Measurements from ENCODE around the gene SLK.

SLK gene

DNA sequence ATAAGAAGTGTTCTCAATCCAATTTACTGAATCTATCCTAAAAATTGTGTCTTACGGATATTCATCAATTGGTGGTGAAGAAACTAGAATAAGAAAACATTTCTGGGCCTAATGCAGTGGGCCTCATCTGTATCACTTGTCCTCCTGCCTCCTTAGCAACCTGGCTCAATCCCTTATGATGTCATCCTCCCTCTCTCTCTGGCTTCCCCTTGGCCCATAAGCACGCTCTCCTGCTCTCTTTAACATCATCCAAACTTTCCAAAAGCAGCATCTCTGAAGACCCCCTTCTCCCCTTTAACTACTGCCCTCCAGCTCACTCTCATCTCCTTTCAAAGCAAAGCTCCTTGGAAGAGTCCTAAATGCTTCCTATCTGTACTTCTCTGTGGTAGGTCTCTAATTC, 44.3 kb upstream of the SLK start:
- ChIA-PET CTCF (no interaction called here), POLR2A (ENCODE audit: low non-redundant PET) (no interaction called here)
- TF ChIP-seq, protein P1, sequence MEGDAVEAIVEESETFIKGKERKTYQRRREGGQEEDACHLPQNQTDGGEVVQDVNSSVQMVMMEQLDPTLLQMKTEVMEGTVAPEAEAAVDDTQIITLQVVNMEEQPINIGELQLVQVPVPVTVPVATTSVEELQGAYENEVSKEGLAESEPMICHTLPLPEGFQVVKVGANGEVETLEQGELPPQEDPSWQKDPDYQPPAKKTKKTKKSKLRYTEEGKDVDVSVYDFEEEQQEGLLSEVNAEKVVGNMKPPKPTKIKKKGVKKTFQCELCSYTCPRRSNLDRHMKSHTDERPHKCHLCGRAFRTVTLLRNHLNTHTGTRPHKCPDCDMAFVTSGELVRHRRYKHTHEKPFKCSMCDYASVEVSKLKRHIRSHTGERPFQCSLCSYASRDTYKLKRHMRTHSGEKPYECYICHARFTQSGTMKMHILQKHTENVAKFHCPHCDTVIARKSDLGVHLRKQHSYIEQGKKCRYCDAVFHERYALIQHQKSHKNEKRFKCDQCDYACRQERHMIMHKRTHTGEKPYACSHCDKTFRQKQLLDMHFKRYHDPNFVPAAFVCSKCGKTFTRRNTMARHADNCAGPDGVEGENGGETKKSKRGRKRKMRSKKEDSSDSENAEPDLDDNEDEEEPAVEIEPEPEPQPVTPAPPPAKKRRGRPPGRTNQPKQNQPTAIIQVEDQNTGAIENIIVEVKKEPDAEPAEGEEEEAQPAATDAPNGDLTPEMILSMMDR (conservative IDR thresholded peaks at IDR 0.05; ENCODE audit: low read depth) = no peak
- no peak for DNase-seq (ENCODE audit: low spot score)
- H3K27ac ChIP-seq = no peak overlapping the region

DNA sequence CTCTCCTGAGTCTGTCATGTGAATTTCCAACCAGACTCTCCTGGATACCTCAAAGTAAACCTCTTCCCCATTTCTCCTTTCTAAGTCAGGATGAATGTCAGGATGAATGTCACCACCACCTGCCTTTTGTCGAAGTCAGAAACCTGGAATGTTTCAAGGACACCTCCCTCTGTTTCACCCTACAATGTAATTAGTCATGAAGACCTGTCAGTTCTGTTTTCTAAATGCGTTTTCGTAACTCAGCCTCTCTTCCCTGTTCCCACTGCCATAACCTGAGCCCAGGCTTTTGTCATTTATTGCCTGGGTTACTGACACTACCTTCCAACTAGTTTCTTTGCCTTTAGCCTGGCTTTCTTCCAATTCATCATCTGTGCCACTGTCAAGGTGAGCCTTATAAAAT, 43.4 kb upstream of the SLK start:
- no peak for DNase-seq (ENCODE audit: low spot score)
- POLR2A ChIA-PET (ENCODE audit: low non-redundant PET) = no interaction called here
- CTCF ChIA-PET = no interaction called here
- no peak overlapping the region for H3K27ac ChIP-seq
- TF ChIP-seq, protein P1 (conservative IDR thresholded peaks at IDR 0.05; ENCODE audit: low read depth) = no peak

- DNase-seq (ENCODE audit: low spot score) = no peak
- CTCF ChIA-PET = no interaction called here
- TF ChIP-seq, protein P1 (conservative IDR thresholded peaks at IDR 0.05; ENCODE audit: low read depth) = no peak
- POLR2A ChIA-PET (ENCODE audit: low non-redundant PET) = no interaction called here
- no peak overlapping the region for H3K27ac ChIP-seq
Observed at GRCh38 chr10:103925591-103925990, 41.3 kb upstream of the SLK start.

DNA sequence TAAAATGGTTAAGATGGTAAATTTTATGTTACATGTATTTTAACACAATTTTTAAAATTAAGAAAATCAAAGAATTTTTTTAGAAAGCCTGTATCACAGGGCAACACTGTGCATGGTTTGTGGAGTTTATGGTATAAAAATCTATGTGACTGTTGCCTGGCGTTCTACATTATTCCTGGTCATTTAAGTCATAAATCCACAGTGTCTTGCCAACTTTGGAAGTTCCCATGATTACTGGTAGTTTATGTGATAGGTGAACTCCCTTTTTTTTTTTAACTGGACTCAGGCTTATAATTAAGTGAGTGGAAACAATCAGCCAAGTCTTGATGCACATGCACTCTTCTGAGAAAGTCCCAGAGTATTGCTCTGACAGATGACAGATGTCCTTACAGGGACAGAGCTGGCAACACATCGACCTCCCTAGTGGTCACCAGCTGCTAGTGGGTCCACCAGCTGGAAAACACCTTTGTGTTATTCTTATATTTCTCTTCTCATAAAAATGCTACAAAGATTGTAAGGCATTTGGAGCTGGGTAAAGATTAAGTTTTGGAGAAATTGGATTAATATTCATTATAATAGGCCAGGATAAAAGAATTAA, 40.1 kb upstream of the SLK start:
- CTCF ChIA-PET = no interaction called here
- POLR2A ChIA-PET (ENCODE audit: low non-redundant PET) = no interaction called here
- no peak overlapping the region for H3K27ac ChIP-seq
- TF ChIP-seq, protein P1 (conservative IDR thresholded peaks at IDR 0.05; ENCODE audit: low read depth) = no peak
- DNase-seq (ENCODE audit: low spot score) = no peak

- DNase-seq (ENCODE audit: low spot score) = no peak
- TF ChIP-seq, protein P1 (conservative IDR thresholded peaks at IDR 0.05; ENCODE audit: low read depth) = no peak
- CTCF ChIA-PET = interaction anchor here (0.6 kb wide), 1 partner anchor 60 kb away, joined by 3 read pairs; no protein-coding TSS in a partner anchor
- POLR2A ChIA-PET (ENCODE audit: low non-redundant PET) = no interaction called here
- no peak overlapping the region for H3K27ac ChIP-seq
Observed at GRCh38 chr10:103928784-103929183, 38.2 kb upstream of the SLK start.

DNA sequence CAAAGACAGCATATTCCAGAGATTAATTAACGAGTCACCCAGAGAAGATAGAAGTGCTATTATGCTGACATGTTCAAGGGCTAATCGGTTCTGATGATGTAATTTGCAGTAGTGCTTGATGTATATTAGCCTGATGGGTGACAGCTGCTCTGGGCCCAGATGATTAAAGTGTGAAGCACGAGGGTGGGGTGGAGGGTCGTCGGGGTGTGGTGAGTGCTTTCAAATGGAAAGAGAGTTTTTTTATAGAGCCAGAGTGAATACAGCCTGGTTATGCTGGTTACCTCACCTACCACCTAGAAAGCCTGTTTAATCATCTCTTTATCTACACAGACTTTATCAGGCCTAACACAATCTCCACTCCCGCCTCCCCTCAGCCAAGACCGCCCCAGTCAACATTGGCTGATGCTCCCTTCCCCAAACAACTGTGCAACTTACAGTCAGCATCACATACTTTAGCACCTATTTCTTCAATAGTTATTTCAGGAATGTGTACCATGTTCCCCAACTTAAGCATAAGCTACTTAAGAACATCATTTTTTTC, 37.5 kb upstream of the SLK start:
- DNase-seq (ENCODE audit: low spot score) = no peak
- CTCF ChIA-PET = interaction anchor here (0.6 to 0.7 kb wide), 2 partner anchors 60 to 324 kb away, joined by 3 read pairs; no protein-coding TSS in a partner anchor
- POLR2A ChIA-PET (ENCODE audit: low non-redundant PET) = no interaction called here
- TF ChIP-seq, protein P1 (conservative IDR thresholded peaks at IDR 0.05; ENCODE audit: low read depth) = no peak
- no peak overlapping the region for H3K27ac ChIP-seq
